GM19240 (cell line): ENCODE measurements around the gene EFCAB7.
"Not testable (repeated sequence)": the region's sequence is repeated elsewhere in the genome, so short reads cannot be mapped to it uniquely, and the experiment has no call there.

Experiments
- DNase-seq: peaks from one replicate; pipeline ENCODE4 v3.0.0; 2011; ENCODE audit warnings: low spot score; ENCODE audit not compliant: insufficient read length

EFCAB7 gene

DNA sequence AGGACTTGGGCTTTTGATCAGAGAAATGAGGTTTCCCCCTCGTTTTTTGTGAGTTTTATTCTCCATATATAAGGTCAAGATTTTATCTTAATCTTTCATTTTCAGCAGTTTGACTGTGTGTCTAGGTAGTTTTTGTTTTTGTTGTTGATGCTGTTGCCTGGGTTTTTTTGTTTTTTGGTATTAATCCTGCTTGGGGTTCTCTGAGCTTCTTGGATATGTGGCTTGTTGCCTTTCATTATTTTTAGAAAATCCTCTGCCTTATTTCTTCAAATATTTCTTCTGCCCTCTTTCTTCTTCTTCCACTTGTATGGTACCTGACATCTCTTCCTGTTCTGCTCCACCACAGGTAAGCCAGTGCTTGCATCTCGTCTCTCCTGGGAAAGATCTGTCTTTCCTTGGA lies 25.0 kb downstream of the EFCAB7 start:
- DNase-seq, result no peak

- no peak for DNase-seq
Measured at GRCh38 chr1:63548877-63549276, 25.6 kb downstream of the EFCAB7 start.

- no peak for DNase-seq
Measured at GRCh38 chr1:63555480-63555879, 32.2 kb downstream of the EFCAB7 start.

GRCh38 chr1:63557365-63557987 lies 34.2 kb downstream of the EFCAB7 start:
- no peak for DNase-seq

DNA sequence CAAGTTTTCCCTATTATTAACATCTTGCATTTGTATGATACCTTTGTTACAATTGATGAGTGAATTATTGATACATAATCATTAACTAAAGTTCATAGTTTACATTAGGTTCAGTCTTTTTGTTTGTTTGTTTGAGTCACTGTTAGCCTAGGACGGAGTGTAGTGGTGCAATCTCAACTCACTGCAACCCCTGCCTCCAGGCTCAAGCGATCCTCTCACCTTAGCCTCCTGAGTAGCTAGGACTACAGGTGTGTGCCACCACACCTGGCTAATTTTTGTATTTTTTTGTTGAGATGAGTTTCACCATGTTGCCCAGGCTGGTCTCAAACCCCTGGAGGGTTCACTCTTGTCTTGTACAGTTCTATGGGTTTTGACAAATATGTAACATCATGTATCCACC lies 36.0 kb downstream of the EFCAB7 start:
- no peak for DNase-seq

- no peak for DNase-seq
Measured at GRCh38 chr1:63563745-63564144, 40.4 kb downstream of the EFCAB7 start.

GRCh38 chr1:63569068-63569467 lies 45.7 kb downstream of the EFCAB7 start:
- no peak for DNase-seq

DNA sequence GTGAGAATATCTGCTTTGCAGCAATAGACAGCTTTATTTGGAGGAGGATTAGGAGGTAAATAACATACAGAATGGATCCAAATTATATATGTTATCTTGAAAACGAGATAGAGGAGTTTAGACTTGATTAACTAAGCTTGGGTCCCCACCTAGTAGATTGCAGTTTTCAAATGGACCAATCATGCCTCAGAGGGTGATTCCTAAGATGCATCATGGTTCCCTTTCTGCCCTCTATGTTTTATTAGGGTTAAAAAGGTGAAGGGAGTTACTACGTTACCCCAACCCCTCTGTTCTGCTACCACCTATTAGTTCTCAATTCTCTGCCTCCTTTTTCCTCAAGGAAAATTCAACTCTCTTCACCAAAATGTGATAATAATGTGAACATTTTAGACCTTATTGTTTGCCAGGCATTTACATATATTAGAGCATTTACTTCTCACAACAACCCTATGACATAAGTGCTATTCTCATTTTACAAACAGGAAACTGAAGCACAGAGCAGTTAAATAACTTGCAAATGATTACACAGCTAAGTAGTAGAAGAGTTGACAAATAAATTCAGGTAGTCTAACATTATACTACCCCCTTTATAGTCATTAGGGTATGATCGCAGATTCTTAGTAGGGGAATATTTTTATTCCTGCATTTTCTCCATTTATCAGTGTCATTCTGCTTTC lies 46.5 kb downstream of the EFCAB7 start:
- no peak for DNase-seq

DNA sequence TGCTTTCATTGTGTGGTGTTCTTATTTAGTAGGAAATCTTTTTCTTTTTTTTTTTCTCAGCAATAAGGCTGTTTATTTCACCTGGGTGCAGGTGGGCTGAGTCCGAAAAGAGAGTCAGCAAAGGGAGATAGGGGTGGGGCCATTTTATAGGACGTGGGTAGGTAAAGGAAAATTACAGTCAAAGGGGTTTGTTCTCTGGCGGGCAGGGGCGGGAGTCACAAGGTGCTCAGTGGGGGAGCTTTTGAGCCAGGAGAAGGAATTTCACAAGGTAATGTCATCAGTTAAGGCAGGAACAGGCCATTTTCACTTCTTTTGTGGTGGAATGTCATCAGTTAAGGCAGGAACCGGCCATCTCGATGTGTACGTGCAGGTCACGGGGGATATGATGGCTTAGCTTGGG lies 49.4 kb downstream of the EFCAB7 start:
- not testable (repeated sequence) for DNase-seq

DNA sequence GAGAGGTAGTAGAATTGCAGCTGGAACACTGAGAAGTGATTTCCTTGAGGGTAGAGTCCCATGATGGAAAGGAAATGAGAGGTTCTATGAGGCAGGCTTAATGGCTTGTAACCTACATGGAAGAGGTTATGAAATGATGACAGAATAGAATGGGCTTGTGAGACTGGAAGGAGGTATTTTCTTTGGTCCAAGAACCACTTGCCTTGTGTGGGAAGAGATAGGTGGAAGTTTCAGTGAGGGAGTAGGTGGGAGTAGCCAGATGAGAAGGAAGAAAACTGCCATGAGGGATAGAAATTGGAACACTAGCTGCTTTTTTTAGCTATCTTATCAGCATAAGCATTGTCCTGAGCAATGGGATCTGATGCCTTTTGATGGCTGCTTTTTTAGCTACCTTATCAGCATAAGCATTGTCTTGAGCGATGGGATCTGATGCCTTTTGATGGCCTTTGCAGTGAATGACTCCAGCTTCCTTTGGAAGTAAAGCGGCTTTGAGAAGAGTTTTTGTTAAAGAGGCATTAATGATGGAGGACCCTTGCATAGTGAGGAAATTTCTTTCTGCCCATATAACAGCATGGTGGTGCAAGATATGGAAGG lies 51.0 kb downstream of the EFCAB7 start:
- not testable (repeated sequence) for DNase-seq

- DNase-seq, result no peak
Measured at GRCh38 chr1:63575340-63575826, 52.1 kb downstream of the EFCAB7 start.

GRCh38 chr1:63586326-63586725 lies 63.0 kb downstream of the EFCAB7 start:
- not testable (repeated sequence) for DNase-seq

DNA sequence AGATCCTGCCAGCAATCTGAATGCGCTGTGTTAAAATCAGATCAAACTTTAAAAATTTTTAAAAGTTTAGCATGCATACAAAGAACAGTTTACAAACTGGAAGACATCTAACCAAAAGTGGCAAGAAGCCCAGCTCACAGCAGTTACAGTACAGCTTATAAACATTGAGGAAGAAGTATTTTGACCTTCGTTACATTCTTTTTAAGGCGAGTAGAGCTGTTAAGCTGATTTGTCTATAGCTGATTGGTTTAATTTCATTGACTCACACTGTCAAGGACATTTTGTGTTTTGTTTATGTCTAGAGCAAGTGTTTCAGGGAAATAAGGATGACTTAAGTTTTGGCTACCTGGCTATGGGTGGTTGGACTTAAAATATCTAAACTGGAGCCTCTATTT lies 66.8 kb downstream of the EFCAB7 start:
- DNase-seq, result no peak

DNA sequence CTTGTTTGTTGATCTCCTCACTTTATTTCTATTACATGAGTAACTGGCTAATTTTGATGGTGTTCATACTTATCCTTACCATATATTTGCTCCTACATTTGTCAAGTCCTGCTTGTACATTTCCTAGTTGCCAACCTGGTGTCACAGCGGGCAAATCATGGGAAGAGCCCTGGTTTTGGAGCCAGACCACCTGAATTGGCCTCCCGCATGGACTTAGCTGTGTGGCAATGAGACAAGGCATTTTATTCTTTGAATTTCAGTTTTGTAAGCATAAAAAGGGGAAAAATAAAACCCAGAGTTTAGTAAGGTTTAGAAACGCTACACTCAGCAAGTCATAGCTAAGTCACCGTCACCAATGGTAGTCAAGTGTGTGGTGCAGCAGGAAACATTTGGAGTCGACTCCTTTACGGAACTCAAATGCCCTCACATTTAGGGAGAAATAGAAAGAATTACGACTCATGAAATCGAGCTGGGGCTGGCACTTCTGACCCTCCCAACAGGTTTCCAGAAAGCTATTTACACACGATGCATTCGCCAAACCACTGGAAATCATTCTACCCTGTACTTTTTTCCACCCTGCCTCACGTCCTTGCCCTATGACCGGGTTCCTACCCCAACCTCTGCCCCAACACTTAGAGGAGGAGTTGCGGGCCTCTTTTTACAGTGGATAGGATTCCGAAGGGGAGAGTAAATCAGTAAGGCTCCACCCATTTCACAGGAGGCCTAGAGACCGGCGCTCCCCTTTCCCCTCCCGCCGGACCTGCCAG lies 69.4 kb downstream of the EFCAB7 start:
- DNase-seq, result no peak

DNA sequence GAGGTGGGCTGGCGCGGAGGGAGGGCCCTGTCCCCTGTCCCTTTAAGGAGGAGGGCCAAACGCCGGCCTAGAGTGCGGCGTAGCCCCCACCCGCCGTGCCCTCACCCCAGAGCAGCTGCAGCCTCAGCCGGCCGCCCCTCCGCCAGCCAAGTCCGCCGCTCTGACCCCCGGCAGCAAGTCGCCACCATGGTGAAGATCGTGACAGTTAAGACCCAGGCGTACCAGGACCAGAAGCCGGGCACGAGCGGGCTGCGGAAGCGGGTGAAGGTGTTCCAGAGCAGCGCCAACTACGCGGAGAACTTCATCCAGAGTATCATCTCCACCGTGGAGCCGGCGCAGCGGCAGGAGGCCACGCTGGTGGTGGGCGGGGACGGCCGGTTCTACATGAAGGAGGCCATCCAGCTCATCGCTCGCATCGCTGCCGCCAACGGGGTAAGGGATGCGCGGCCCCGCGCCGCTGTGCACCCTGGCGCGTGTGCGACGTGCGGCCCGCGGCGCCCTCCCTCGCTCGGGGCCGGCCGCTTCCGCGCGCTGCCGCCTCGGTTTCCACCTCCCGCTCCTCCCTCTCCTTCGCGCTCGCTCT lies 70.1 kb downstream of the EFCAB7 start, which contains the start of gene PGM1:
PGM1 (plus strand) TSS at position 109 of the 583 bp plus-strand sequence; CDS start at position 187, 78 bp downstream.
- DNase-seq, result peak; percentile 43

DNA sequence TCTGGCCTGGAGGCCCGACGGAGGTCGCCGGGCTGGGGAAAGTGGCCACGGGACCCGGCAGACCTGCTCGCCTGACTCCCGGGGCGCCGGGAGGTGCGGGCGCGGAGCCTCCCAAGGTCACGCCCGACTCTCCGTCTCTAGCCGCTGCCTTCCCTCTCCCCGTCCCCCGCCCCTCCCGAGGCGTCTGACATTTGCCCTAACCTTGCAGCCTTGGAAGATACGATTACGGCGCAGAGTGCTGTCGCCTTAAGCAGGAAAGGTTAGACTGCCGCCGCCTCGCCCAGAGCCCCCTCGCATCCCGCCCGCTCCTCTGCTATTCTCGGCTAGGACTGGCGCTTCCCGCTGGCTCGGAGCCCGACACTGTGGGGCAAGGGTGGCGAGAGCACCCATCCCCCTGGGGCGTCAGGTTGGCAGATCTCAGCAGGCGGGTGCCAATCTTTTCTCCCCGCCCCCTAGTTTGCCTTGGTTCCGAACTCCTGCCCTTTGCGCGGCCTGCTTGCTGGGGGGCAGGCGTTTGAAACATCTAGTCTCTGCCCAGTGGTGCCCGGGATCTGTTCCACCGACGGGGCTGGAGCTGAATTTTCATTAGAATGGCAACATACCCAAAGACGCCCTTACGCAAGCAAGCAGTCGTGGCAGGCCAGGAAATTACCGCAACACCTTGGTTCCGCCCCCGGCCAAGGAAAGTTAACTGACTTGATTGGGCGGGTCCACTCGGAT lies 70.7 kb downstream of the EFCAB7 start:
- DNase-seq, result peak; percentile 10

GRCh38 chr1:63595435-63595834 lies 72.1 kb downstream of the EFCAB7 start:
- DNase-seq, result no peak

DNA sequence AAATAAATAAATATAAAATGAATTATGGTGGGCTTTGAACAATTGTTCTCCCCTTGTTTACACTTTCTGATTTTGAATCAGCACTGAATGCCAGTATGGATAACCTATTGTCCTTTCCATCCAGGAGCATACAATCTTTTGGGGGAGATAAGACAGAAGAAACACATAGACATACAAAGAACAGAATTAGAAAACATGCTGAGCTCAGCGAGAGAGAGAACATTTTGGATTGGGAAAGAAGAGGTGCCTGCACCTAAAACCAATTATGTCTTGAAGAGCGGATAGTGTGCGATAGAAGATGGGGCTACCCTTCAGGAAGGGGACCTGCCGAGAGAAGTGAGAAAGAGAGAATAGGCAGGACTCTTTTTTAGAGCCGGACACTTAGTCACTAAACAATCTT lies 76.5 kb downstream of the EFCAB7 start:
- DNase-seq, result no peak

GRCh38 chr1:63600248-63600647 lies 76.9 kb downstream of the EFCAB7 start:
- no peak for DNase-seq

DNA sequence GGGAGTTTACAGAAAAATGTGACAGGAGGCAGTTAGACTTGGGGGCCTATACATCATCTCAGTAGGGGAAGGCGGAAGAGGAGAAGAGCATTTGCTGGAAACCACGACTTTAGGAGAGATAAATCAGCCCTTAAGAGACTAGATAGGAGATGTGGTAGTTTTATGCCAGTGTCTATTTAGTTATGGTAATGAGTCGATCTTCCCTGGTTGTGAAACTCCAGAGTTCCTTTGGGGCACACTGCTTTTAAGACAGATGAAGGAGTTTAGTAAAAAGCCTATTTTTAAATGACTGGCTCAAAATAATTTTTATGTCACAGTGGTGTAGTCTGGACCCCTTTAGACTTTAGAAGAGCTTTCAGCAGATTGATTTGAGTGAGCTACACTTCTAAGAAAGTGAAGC lies 77.7 kb downstream of the EFCAB7 start:
- DNase-seq, result no peak

- DNase-seq, result no peak
Measured at GRCh38 chr1:63601463-63601862, 78.1 kb downstream of the EFCAB7 start.
